Measurements from ENCODE around the gene OTUD5. TPM values are rescaled to one million over a fixed set of nuclear protein-coding genes. Genes with fewer than 3 reads are reported as not detected.

The OTUD5 gene
- total RNA-seq, 3 donors from 2014 or later (not counting 1 experiment from before 2014, with no cell fraction given) = 92.2 to 106 (median 92.5) TPM

GRCh38 chrX:48908600-48908999 lies 48.8 kb downstream of the OTUD5 start:
- no peak for ATAC-seq
- H3K4me3 ChIP-seq (ENCODE audit: low read length) = no peak overlapping the region
- H3K27me3 Mint-ChIP-seq (ENCODE audit: low read depth in 2 of 2) = peaks cover 0 to 7% of the 10 kb centered on the region in 2 donors
- peaks cover 18% of the 10 kb centered on the region for H3K36me3 ChIP-seq (ENCODE audit: control insufficient read depth, insufficient read depth, low read length)
- H3K9me3 ChIP-seq (ENCODE audit: control insufficient read depth, insufficient read depth, low read length) = no peaks in the 10 kb centered on the region
- no peaks in the 10 kb centered on the region for H3K27me3 ChIP-seq (ENCODE audit: control insufficient read depth, insufficient read depth, low read length)
- no peak overlapping the region for H3K4me3 Mint-ChIP-seq
- H3K27ac ChIP-seq (ENCODE audit: low read length) = no peak overlapping the region
- DNase-seq = no peak
- TF ChIP-seq CTCF (IDR thresholded peaks at IDR 0.05) = no peak
- peaks cover 25 to 27% of the 10 kb centered on the region in 2 donors for H3K4me1 Mint-ChIP-seq
- H3K4me1 ChIP-seq (ENCODE audit: control insufficient read depth, insufficient read depth, low read length) = peaks cover 20% of the 10 kb centered on the region
- peak overlapping the region in 1 of 2 donors; percentile 43 for H3K27ac Mint-ChIP-seq
- no peaks in the 10 kb centered on the region for H3K36me3 Mint-ChIP-seq
- intact Hi-C loops (cut with micrococcal nuclease) = no loop called here
- no peaks in the 10 kb centered on the region for H3K9me3 Mint-ChIP-seq
- no CpG with 5 or more reads among the region's 1 CpG for WGBS (ENCODE audit: insufficient coverage)

GRCh38 chrX:48905090-48905790 lies 52.2 kb downstream of the OTUD5 start:
- no peaks in the 10 kb centered on the region for H3K27me3 Mint-ChIP-seq (ENCODE audit: low read depth in 2 of 2)
- H3K36me3 Mint-ChIP-seq = no peaks in the 10 kb centered on the region
- 93% methylated on average over 20 of the region's 20 CpGs for WGBS (ENCODE audit: insufficient coverage)
- Histone ChIP-seq H3K9me3 (ENCODE audit: control insufficient read depth, insufficient read depth, low read length) (no peaks in the 10 kb centered on the region), H3K36me3 (ENCODE audit: control insufficient read depth, insufficient read depth, low read length) (peaks cover 28% of the 10 kb centered on the region), H3K27ac (ENCODE audit: low read length) (no peak overlapping the region), H3K27me3 (ENCODE audit: control insufficient read depth, insufficient read depth, low read length) (no peaks in the 10 kb centered on the region), H3K4me1 (ENCODE audit: control insufficient read depth, insufficient read depth, low read length) (no peaks in the 10 kb centered on the region), H3K4me3 (ENCODE audit: low read length) (no peak overlapping the region)
- H3K4me3 Mint-ChIP-seq = no peak overlapping the region
- H3K4me1 Mint-ChIP-seq = peaks cover under 1% of the 10 kb centered on the region in 2 donors
- H3K9me3 Mint-ChIP-seq = no peaks in the 10 kb centered on the region
- intact Hi-C loops (cut with micrococcal nuclease) = no loop called here
- ATAC-seq = no peak
- DNase-seq = no peak
- TF ChIP-seq CTCF (IDR thresholded peaks at IDR 0.05) = no peak
- H3K27ac Mint-ChIP-seq = no peak overlapping the region

GRCh38 chrX:48904626-48905025 lies 52.8 kb downstream of the OTUD5 start:
- no peaks in the 10 kb centered on the region for H3K27me3 ChIP-seq (ENCODE audit: control insufficient read depth, insufficient read depth, low read length)
- H3K36me3 Mint-ChIP-seq = no peaks in the 10 kb centered on the region
- H3K36me3 ChIP-seq (ENCODE audit: control insufficient read depth, insufficient read depth, low read length) = peaks cover 28% of the 10 kb centered on the region
- no peak for ATAC-seq
- H3K9me3 ChIP-seq (ENCODE audit: control insufficient read depth, insufficient read depth, low read length) = no peaks in the 10 kb centered on the region
- no peak overlapping the region for H3K27ac ChIP-seq (ENCODE audit: low read length)
- no peak for TF ChIP-seq CTCF (IDR thresholded peaks at IDR 0.05)
- no peaks in the 10 kb centered on the region for H3K9me3 Mint-ChIP-seq
- 96% methylated on average over 14 of the region's 14 CpGs for WGBS (ENCODE audit: insufficient coverage)
- intact Hi-C loops (cut with micrococcal nuclease) = no loop called here
- H3K4me1 ChIP-seq (ENCODE audit: control insufficient read depth, insufficient read depth, low read length) = peaks cover 1% of the 10 kb centered on the region
- no peak for DNase-seq
- H3K4me3 ChIP-seq (ENCODE audit: low read length) = no peak overlapping the region
- no peak overlapping the region for H3K27ac Mint-ChIP-seq
- H3K4me1 Mint-ChIP-seq = no peaks in the 10 kb centered on the region
- H3K4me3 Mint-ChIP-seq = no peak overlapping the region
- H3K27me3 Mint-ChIP-seq (ENCODE audit: low read depth in 2 of 2) = no peaks in the 10 kb centered on the region

- ATAC-seq = no peak
- H3K27ac Mint-ChIP-seq = no peak overlapping the region
- no peaks in the 10 kb centered on the region for H3K27me3 Mint-ChIP-seq (ENCODE audit: low read depth in 2 of 2)
- H3K9me3 Mint-ChIP-seq = no peaks in the 10 kb centered on the region
- TF ChIP-seq CTCF (IDR thresholded peaks at IDR 0.05) = no peak
- Histone ChIP-seq H3K9me3 (ENCODE audit: control insufficient read depth, insufficient read depth, low read length) (no peaks in the 10 kb centered on the region), H3K27me3 (ENCODE audit: control insufficient read depth, insufficient read depth, low read length) (no peaks in the 10 kb centered on the region), H3K27ac (ENCODE audit: low read length) (no peak overlapping the region), H3K4me1 (ENCODE audit: control insufficient read depth, insufficient read depth, low read length) (peaks cover 6% of the 10 kb centered on the region), H3K36me3 (ENCODE audit: control insufficient read depth, insufficient read depth, low read length) (peaks cover 28% of the 10 kb centered on the region), H3K4me3 (ENCODE audit: low read length) (no peak overlapping the region)
- DNase-seq = no peak
- H3K4me1 Mint-ChIP-seq = no peaks in the 10 kb centered on the region
- intact Hi-C loops (cut with micrococcal nuclease) = no loop called here
- H3K4me3 Mint-ChIP-seq = no peak overlapping the region
- WGBS (ENCODE audit: insufficient coverage) = 92% methylated on average over 5 of the region's 8 CpGs
- no peaks in the 10 kb centered on the region for H3K36me3 Mint-ChIP-seq
Observed at GRCh38 chrX:48904180-48904579, 53.2 kb downstream of the OTUD5 start.

All from natural killer cell (primary cell).